GM21423 (cell line): ENCODE data around the gene MYRIP.

Source experiments
- ATAC-seq: cut with Tn5 transposase; IDR thresholded peaks from one replicate; pipeline ENCODE4 v1.9.1; 2021; ENCODE audit warnings: mild to moderate bottlenecking, moderate library complexity; ENCODE audit not compliant: unreplicated experiment

MYRIP gene

DNA sequence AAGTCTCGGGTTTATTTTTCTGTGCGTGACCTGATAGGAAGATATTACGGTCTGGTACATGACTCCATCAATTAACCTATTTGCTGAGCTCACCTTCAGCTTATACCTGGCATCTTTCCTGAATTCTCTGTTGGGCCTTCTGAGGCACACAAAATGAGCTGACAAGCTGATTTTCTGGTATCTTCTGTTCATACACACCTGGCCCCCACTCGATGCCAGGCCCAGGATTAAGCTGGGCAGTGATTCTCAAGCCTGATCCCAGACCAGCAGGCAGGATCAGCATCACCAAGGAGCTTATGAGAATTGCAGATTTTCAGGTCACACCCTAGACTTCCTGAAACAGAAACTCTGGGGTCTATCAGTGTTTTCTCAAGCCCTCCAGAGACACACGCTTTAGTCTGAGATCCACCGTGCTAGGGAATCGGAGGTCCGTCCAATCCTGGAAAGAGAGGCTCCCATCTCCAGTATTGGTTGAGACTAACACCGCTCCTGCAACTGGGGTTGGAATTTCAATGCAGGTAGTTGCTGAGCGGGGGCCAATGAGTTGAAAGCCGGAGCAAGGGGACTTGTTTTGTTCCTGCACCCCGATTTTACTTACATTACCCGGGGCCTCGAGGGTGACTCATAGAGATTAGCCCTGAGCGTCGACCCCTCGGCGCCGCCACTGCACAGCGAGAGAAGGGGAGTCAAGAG lies 499.5 kb downstream of the MYRIP start:
- no peak for ATAC-seq

DNA sequence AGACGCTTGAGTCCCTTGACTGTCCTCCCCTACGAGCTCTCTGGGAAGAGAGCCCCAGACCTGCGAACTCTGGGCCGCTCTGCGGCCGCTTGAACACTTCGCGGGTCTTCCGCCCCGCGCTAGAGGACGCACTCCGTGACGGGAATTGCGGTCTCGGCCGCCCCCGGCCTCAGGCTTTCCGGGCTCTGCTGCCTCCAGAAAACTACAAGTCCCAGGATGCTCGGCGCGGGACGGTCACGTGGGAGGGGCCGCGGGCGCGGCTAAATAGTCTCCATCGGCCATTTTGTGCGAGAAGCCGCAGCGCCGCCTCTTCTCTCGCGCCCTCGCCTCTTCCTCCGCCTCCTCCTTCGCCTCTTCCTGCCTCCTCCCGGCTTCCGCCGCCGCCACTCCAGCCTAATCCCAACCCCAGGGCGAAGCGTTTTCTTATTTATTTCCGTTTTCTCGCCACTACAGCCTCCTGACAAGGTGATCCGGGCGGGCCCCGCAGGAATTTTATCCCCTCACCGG lies 500.1 kb downstream of the MYRIP start, which contains the start of gene EIF1B:
Gene EIF1B, plus strand, starts transcription at position 290 of the 507 bp plus-strand sequence. CDS start 235 bp downstream, outside the sequence.
- ATAC-seq, result peak; percentile 88
